Body of pancreas (tissue), 4 donors: ENCODE data around the gene HDLBP. TPM values are rescaled to one million over a fixed set of nuclear protein-coding genes. Genes with fewer than 3 reads are reported as not detected.

Experiments used
- ATAC-seq: fragments of 150-250 bp; one replicate; pipeline ENCODE4 v1.9.1; 2016
- DNase-seq, 4 donors: peaks; one replicate each; pipeline ENCODE4 v3.0.0-alpha.2; 2019
- H3K27ac ChIP-seq, 4 donors: fragments of 200-600 bp; sonication (generic); 1 replicate in 3 of 4; 2 replicates in 1 of 4; pipeline versions ENCODE4 v1.5.1 to v1.6.1; 2016 to 2019; ENCODE audit warnings: mild to moderate bottlenecking in 1 of 4, mixed read lengths in 1 of 4, moderate library complexity in 1 of 4
- H3K27me3 ChIP-seq, 2 donors: fragments of 200-600 bp; sonication (generic); one replicate each; pipeline ENCODE4 v1.6.0; 2016; ENCODE audit warnings: mild to moderate bottlenecking in 1 of 2
- H3K36me3 ChIP-seq, 2 donors: fragments of 200-600 bp; sonication (generic); replicated peaks in 1 of 2; 2 replicates each; pipeline ENCODE4 v1.5.1; 2016; ENCODE audit warnings: low read depth in 2 of 2; ENCODE audit not compliant: insufficient read depth in 1 of 2
- H3K4me1 ChIP-seq: fragments of 200-600 bp; sonication (generic); one replicate; pipeline ENCODE4 v1.6.0; 2016
- H3K4me3 ChIP-seq, 2 donors: fragments of 200-600 bp; sonication (generic); 1 replicate in 1 of 2; 2 replicates in 1 of 2; pipeline ENCODE4 v1.5.1; 2016 to 2019
- H3K9me3 ChIP-seq, 3 donors: fragments of 200-600 bp; sonication (generic); 1 replicate in 2 of 3; 2 replicates in 1 of 3; pipeline ENCODE4 v1.5.1; 2016
- POLR2A ChIP-seq, 3 donors: fragments of 450-650 bp; IDR thresholded peaks; one replicate each; pipeline ENCODE4 v1.6.1; 2016; ENCODE audit warnings: antibody characterized with exemption in 3 of 3, mild to moderate bottlenecking in 2 of 3
- WGBS, 2 donors: methylation state at CpG; one replicate each; pipeline ENCODE4 v1.1.5; 2017; 5-methylcytosine and 5-hydroxymethylcytosine counted together
- intact Hi-C: fragments of 100-400 bp; cut with DNase I; formaldehyde crosslinking; loops from one replicate; pipeline ENCODE4 v1.15.1; 2023
- total RNA-seq, 2 donors: library from RNA; depleted of rRNA; stranded (reverse); fragments of >200 nt; gene quantifications; one replicate each; pipeline ENCODE4 v1.1.0, GENCODE V29; 2016
- TF ChIP-seq, protein P1 (sequence below), 7 experiments: fragments of 450-650 bp in 4 of 7; fragments of 200-600 bp in 3 of 7; sonication (generic) in 3 of 7; IDR thresholded peaks; one replicate each; pipeline ENCODE4 v1.5.1; 2016 to 2019; ENCODE audit warnings: antibody characterized with exemption in 7 of 7

Gene HDLBP
- total RNA-seq, 2 donors from 2014 or later: 501 to 612 TPM

DNA sequence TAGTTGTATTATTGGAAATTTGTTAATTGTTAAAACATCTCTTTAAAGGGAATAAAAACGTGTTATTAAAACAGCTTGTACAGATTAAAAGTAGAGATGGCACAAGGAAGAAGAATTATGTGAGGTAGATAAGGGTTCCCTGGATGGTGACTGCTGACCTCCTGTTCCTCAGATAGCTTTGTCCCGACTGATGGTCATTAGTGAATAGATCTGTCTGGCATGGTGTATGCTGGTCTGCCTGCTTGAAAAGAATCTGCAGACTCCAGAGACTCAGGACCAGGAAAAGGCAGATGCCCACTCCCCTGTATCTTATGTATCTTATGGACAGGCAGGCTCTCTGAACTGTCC, 35.0 kb upstream of the HDLBP start:
- DNase-seq: no peak
- intact Hi-C loops: no loop called here
- TF ChIP-seq, protein P1, sequence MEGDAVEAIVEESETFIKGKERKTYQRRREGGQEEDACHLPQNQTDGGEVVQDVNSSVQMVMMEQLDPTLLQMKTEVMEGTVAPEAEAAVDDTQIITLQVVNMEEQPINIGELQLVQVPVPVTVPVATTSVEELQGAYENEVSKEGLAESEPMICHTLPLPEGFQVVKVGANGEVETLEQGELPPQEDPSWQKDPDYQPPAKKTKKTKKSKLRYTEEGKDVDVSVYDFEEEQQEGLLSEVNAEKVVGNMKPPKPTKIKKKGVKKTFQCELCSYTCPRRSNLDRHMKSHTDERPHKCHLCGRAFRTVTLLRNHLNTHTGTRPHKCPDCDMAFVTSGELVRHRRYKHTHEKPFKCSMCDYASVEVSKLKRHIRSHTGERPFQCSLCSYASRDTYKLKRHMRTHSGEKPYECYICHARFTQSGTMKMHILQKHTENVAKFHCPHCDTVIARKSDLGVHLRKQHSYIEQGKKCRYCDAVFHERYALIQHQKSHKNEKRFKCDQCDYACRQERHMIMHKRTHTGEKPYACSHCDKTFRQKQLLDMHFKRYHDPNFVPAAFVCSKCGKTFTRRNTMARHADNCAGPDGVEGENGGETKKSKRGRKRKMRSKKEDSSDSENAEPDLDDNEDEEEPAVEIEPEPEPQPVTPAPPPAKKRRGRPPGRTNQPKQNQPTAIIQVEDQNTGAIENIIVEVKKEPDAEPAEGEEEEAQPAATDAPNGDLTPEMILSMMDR (IDR thresholded peaks at IDR 0.05): no peak
- Histone ChIP-seq H3K4me1 (peaks cover 32% of the 10 kb centered on the region), H3K27ac (peak overlapping the region; percentile 18 to 60 (median 28)), H3K4me3 (no peak overlapping the region), H3K36me3 (peaks cover 0 to 45% of the 10 kb centered on the region in 2 donors), H3K9me3 (no peaks in the 10 kb centered on the region), H3K27me3 (no peaks in the 10 kb centered on the region)
- ATAC-seq: no peak
- WGBS, 2 donors: 30 to 34% methylated on average over 2 of the region's 2 CpGs

DNA sequence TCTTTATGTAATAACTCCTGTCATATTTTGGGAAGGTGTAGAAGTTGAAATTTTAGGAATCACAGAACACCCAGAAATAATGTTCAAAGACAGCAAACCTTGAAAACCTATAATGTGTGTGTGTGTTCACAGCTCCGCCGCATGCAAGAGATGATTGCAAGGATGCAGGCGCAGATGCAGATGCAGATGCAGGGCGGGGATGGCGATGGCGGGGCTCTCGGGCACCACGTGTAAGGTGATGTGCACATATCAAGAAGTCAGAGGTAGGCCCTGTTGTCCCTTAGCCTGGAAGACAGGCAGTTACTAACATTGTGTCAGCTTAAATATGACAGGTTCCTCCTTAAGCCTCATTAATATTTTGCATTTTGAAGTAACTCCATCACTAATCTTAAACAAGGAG, 34.5 kb upstream of the HDLBP start:
- no peaks in the 10 kb centered on the region for H3K27me3 ChIP-seq
- WGBS, 2 donors: 89 to 94% methylated on average over 8 of the region's 8 CpGs
- peaks cover 4 to 49% of the 10 kb centered on the region in 2 donors for H3K36me3 ChIP-seq
- TF ChIP-seq, protein P1 (IDR thresholded peaks at IDR 0.05): no peak
- TF ChIP-seq POLR2A (IDR thresholded peaks at IDR 0.05): no peak
- intact Hi-C loops: no loop called here
- H3K4me1 ChIP-seq: peaks cover 29% of the 10 kb centered on the region
- no peaks in the 10 kb centered on the region for H3K9me3 ChIP-seq
- H3K4me3 ChIP-seq: no peak overlapping the region
- DNase-seq (no peak), ATAC-seq (no peak)
- H3K27ac ChIP-seq: no peak overlapping the region

DNA sequence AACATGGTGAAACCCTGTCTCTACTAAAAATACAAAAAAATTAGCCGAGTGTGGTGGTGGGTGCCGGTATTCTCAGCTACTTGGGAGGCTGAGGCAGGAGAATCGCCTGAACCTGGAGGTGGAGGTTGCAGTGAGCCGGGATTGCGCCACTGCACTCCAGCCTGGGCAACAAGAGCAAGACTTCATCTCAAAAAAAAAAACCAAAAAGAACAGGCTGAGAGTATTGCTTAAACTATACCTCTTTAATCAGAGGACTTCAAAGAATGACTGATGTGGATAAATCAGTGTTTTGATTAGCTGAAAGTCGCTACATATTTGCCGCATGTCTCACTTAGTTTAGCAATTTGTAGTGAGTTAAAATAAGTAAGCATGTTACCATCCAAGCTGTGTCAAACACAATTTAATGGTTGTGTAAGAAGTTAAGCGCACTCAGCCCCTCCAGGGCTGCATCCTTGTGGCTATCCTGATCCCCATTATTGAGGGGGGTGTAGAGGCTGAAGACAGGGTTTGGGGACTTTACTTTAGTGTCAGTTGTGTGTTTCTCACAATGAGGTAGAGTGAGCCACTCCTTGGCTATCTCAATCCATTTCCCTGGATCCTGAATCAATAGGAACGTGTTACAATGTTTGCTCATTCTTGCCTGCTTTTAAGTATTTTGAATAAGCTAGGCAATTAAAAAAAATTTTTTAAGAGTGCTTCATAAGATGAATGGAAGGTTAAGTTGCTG, 29.6 kb upstream of the HDLBP start:
- no peak overlapping the region for H3K27ac ChIP-seq
- no peak overlapping the region for H3K4me3 ChIP-seq
- DNase-seq (no peak), ATAC-seq (no peak)
- TF ChIP-seq, protein P1 (IDR thresholded peaks at IDR 0.05): no peak
- TF ChIP-seq POLR2A (IDR thresholded peaks at IDR 0.05): no peak
- intact Hi-C loops: no loop called here
- peaks cover 22 to 67% of the 10 kb centered on the region in 2 donors for H3K36me3 ChIP-seq
- H3K9me3 ChIP-seq: no peaks in the 10 kb centered on the region
- H3K27me3 ChIP-seq: no peaks in the 10 kb centered on the region
- WGBS, 2 donors: 82 to 91% methylated on average over 9 of the region's 9 CpGs
- H3K4me1 ChIP-seq: peaks cover 9% of the 10 kb centered on the region

DNA sequence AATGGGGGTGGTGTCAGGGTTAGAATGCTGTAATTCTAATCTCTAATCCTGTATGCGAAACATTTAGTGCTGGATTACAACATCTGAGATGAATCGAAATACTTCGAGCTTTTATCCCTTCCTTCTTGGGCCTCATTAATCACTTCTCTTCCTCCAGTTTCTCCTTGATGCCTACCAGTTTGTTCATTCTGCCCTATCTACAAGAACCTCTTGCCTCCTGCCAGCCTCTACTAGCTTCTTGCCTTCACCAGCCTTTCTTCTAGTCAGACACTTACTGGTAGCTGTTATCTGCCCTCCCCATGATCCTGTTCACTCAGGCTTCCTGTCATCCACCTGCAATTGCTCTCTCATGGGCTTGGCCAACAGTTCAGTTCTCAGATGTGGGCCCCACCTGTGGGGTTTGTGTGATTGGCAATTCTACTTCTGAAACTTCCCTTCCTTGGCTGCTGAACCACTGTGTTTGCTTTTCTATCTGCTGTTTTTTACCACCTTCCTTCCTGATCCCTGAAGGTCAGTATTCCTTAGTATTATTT, 25.2 kb upstream of the HDLBP start:
- Histone ChIP-seq H3K4me3 (no peak overlapping the region), H3K4me1 (peaks cover 19% of the 10 kb centered on the region), H3K36me3 (peaks cover 22 to 56% of the 10 kb centered on the region in 2 donors), H3K27me3 (no peaks in the 10 kb centered on the region), H3K27ac (peak overlapping the region in 3 of 4 donors; percentile 16 to 63 (median 22)), H3K9me3 (no peaks in the 10 kb centered on the region)
- WGBS, 2 donors: 71 to 72% methylated on average over 3 of the region's 3 CpGs
- ATAC-seq (no peak), DNase-seq (no peak)
- TF ChIP-seq, protein P1 (IDR thresholded peaks at IDR 0.05): no peak
- TF ChIP-seq POLR2A (IDR thresholded peaks at IDR 0.05): no peak
- intact Hi-C loops: no loop called here
